Endothelial cell of umbilical vein (primary cell): ENCODE data around the gene UBASH3B. TPM values are rescaled to one million over a fixed set of nuclear protein-coding genes. Genes with fewer than 3 reads are reported as not detected.

Experiments used
- BruUV-seq: library from RNA; stranded (reverse); fragments of 400-500 nt; replicated peaks from 2 replicates; lab custom pipeline; 2021; lab: Mats Ljungman, UMichigan
- CTCF ChIA-PET: fragments of 300-600, 350-600 bp; sonication (Branson Sonifier 250); formaldehyde crosslinking; loops from one replicate; lab custom pipeline; 2021; ENCODE audit warnings: antibody characterized with exemption, inconsistent platforms; lab: Charles Lee
- POLR2A ChIA-PET: fragments of 300-600, 350-600 bp; sonication (Branson Sonifier 250); formaldehyde crosslinking; loops from one replicate; lab custom pipeline; 2021; ENCODE audit warnings: antibody characterized with exemption, inconsistent platforms; lab: Charles Lee
- DNase-seq: peaks from one replicate; pipeline ENCODE4 v3.0.0-alpha.2; 2011; ENCODE audit warnings: low read depth, low spot score
- FAIRE-seq: peaks from 2 replicates; lab custom pipeline; 2011; peaks lifted over from hg19 to GRCh38; lab: Jason Lieb, UNC
- H2AFZ ChIP-seq: 2 replicates; pipeline ENCODE4 v1.6.0; 2012; ENCODE audit warnings: low read depth, low read length, control low read depth, inconsistent platforms
- H3K27ac ChIP-seq: 2 replicates; pipeline ENCODE4 v1.5.1; 2011; ENCODE audit warnings: low read depth, mild to moderate bottlenecking, control low read depth, low read length, moderate library complexity; ENCODE audit not compliant: insufficient read depth
- H3K27me3 ChIP-seq, 2 experiments: 2 replicates each; pipeline versions ENCODE4 v1.6.0 to v1.6.1; 2011; ENCODE audit warnings: low read length in 2 of 2, mixed read lengths in 1 of 2; ENCODE audit not compliant: control insufficient read depth in 2 of 2, insufficient read depth in 2 of 2
- H3K36me3 ChIP-seq, 2 experiments: 2 replicates in 1 of 2; 3 replicates in 1 of 2; pipeline ENCODE4 v1.5.1; 2011; ENCODE audit warnings: low read length in 2 of 2, mild to moderate bottlenecking in 1 of 2, moderate library complexity in 1 of 2; ENCODE audit not compliant: control insufficient read depth in 2 of 2, insufficient read depth in 2 of 2; ENCODE audit errors: extremely low read depth in 1 of 2
- H3K4me1 ChIP-seq: 3 replicates; pipeline ENCODE4 v1.5.1; 2011; ENCODE audit warnings: mild to moderate bottlenecking, low read length; ENCODE audit not compliant: control insufficient read depth, insufficient read depth; ENCODE audit errors: extremely low read depth
- H3K4me2 ChIP-seq: 2 replicates; pipeline ENCODE4 v1.6.1; 2011; ENCODE audit warnings: low read length, control low read depth, mixed read lengths; ENCODE audit not compliant: insufficient read depth
- H3K4me3 ChIP-seq, 3 experiments: fragments of 200-600 bp in 1 of 3; sonication (generic), shearing (Covaris generic) in 1 of 3; replicated peaks in 1 of 3; 2 replicates each; pipeline ENCODE4 v1.5.1; 2011 to 2016; ENCODE audit warnings: control low read depth in 3 of 3, low read length in 3 of 3, mild to moderate bottlenecking in 2 of 3, inconsistent platforms in 1 of 3, low read depth in 1 of 3, moderate library complexity in 1 of 3; ENCODE audit not compliant: insufficient read depth in 1 of 3
- H3K79me2 ChIP-seq: 2 replicates; pipeline ENCODE4 v1.6.0; 2012; ENCODE audit warnings: low read length, inconsistent platforms; ENCODE audit not compliant: control insufficient read depth, insufficient read depth
- H3K9ac ChIP-seq: replicated peaks from 2 replicates; pipeline ENCODE3; 2011; ENCODE audit warnings: low read length, control low read depth; ENCODE audit not compliant: insufficient read depth; ENCODE audit errors: extremely low read depth
- H3K9me1 ChIP-seq: replicated peaks from 3 replicates; pipeline ENCODE4 v1.6.0; 2011; ENCODE audit warnings: mild to moderate bottlenecking, low read length; ENCODE audit not compliant: control insufficient read depth, insufficient read depth; ENCODE audit errors: extremely low read depth
- H3K9me3 ChIP-seq: replicated peaks from 2 replicates; pipeline ENCODE4 v1.5.1; 2012; ENCODE audit warnings: low read length, inconsistent platforms; ENCODE audit not compliant: control insufficient read depth, insufficient read depth
- H4K20me1 ChIP-seq: replicated peaks from 2 replicates; pipeline ENCODE3; 2011; ENCODE audit warnings: mild to moderate bottlenecking, low read length; ENCODE audit not compliant: control insufficient read depth, insufficient read depth; ENCODE audit errors: extremely low read depth
- EZH2 ChIP-seq: IDR thresholded peaks from 2 replicates; pipeline ENCODE4 v1.6.1; 2012; ENCODE audit warnings: borderline replicate concordance, low read depth, mild to moderate bottlenecking, moderate library complexity, low read length, inconsistent platforms; ENCODE audit not compliant: severe bottlenecking
- FOS ChIP-seq: IDR thresholded peaks from 2 replicates; pipeline ENCODE4 v1.6.1; 2011; ENCODE audit warnings: mild to moderate bottlenecking, low read length, moderate library complexity, borderline replicate concordance; ENCODE audit not compliant: insufficient read depth
- GATA2 ChIP-seq: IDR thresholded peaks from 2 replicates; pipeline ENCODE4 v1.7.0; 2011; ENCODE audit warnings: low read depth, mild to moderate bottlenecking, moderate library complexity, mixed read lengths, low read length; ENCODE audit not compliant: insufficient read length, insufficient read depth
- JUN ChIP-seq: IDR thresholded peaks from 2 replicates; pipeline ENCODE4 v1.6.1; 2011; ENCODE audit warnings: borderline replicate concordance, low read depth; ENCODE audit not compliant: insufficient read length, insufficient read depth
- POLR2A ChIP-seq: IDR thresholded peaks from 2 replicates; pipeline ENCODE4 v1.6.1; 2012; ENCODE audit warnings: low read depth, mild to moderate bottlenecking, control low read depth, low read length
- POLR2AphosphoS5 ChIP-seq: IDR thresholded peaks from 2 replicates; pipeline ENCODE4 v1.6.1; 2012; ENCODE audit warnings: low read depth, mild to moderate bottlenecking, control low read depth, low read length, moderate library complexity; ENCODE audit not compliant: insufficient read depth
- dilution Hi-C: fragments of 300-500 bp; cut with MboI; formaldehyde crosslinking; loops from one replicate; pipeline ENCODE4 v1.15.0; 2019; ENCODE audit warnings: low sequenced_read_pairs; ENCODE audit not compliant: extremely low pct_ligation_motif_present
- intact Hi-C: fragments of 100-400 bp; cut with micrococcal nuclease; formaldehyde crosslinking; loops from one replicate; pipeline ENCODE4 v1.10.0; 2022
- polyA plus RNA-seq, 4 experiments: library from polyadenylated mRNA; depleted of rRNA in 3 of 4; stranded (reverse) in 3 of 4; unstranded in 1 of 4; fragments of >200 nt; gene quantifications; 2 replicates each; pipeline versions ENCODE4 v1.2.1 to v1.2.3, GENCODE V29; 2011 to 2012; ENCODE audit warnings: missing spikeins in 1 of 4
- total RNA-seq: library from RNA; stranded (reverse); gene quantifications from 2 replicates; pipeline ENCODE4 v1.2.3, GENCODE V29; 2021
- TF ChIP-seq, protein P1 (sequence below), 2 donors: IDR thresholded peaks; 1 replicate in 1 of 2; 2 replicates in 1 of 2; pipeline ENCODE4 v1.5.1; 2011; ENCODE audit warnings: low read length in 2 of 2, mild to moderate bottlenecking in 2 of 2, moderate library complexity in 2 of 2, control low read depth in 1 of 2, inconsistent platforms in 1 of 2, low read depth in 1 of 2; ENCODE audit not compliant: insufficient read depth in 1 of 2; ENCODE audit errors: extremely low read depth in 1 of 2
- TF ChIP-seq, protein P2 (sequence below): IDR thresholded peaks from 2 replicates; pipeline ENCODE4 v1.6.1; 2011; ENCODE audit not compliant: insufficient read depth, insufficient read length

Gene UBASH3B
- total and polyA plus RNA-seq, 2 donors (not counting 3 experiments of a cell fraction or from before 2014, with no cell fraction given): 23.7 to 38.1 TPM

DNA sequence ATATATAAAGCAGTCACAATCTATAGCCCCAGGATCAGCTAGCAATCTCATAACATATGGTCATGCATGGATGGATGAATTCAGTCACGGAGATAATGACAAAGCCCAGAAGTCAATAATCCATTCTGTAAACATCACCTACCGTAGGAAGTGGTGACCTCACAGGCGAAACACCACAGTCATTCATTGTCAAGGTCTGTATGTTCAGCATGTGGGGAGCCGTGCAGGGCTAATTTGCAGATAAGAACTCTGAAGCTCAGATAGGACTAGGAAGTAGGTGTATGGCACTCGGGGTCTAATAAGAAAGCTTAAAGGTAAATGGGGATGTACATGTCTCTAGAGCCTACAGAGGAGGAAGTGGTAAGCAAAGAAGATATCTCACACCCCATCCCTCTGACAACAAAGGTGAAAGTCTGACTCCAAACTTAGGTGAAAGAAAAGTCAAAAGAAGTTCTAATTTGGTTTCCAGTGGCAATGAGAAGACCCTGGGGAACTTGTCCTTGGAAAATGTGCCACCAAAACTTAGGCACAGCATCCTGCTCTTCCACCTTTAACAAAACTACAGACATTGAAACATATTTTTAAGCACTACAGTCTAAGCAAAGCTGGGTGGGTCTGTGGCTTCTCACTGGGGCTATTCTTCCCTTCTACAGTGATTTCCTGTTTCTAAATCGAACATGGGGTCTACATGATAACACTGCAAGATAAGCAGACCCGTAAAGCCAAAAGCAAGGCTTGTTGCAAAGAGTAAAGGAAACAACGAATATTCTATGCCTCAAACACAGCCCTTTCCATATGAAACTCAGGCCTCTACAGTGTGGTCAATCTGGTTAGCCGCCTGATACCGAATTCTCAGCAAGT is 188.0 kb downstream of the UBASH3B start:
- no peak for FAIRE-seq

More for the DNA sequence above, 188.0 kb downstream of the UBASH3B start:
- Histone ChIP-seq H3K9ac (no peak overlapping the region), H3K79me2 (no peaks in the 10 kb centered on the region), H2AFZ (no peak overlapping the region), H3K27ac (no peak overlapping the region), H3K9me3 (no peaks in the 10 kb centered on the region), H3K4me3 (no peak overlapping the region), H3K36me3 (no peaks in the 10 kb centered on the region), H3K9me1 (no peaks in the 10 kb centered on the region), H3K4me1 (no peaks in the 10 kb centered on the region), H3K27me3 (peaks cover 2 to 10% of the 10 kb centered on the region in 2 experiments), H4K20me1 (no peaks in the 10 kb centered on the region), H3K4me2 (no peak overlapping the region)
- ChIA-PET CTCF (interaction anchor here (1.2 to 3.3 kb wide), 3 partner anchors 10 to 214 kb away, joined by 4 to 13 read pairs (median 11); no protein-coding TSS in a partner anchor), POLR2A (no interaction called here)
- dilution Hi-C loops (no loop called here), intact Hi-C loops (no loop called here)
- TF ChIP-seq, protein P1, sequence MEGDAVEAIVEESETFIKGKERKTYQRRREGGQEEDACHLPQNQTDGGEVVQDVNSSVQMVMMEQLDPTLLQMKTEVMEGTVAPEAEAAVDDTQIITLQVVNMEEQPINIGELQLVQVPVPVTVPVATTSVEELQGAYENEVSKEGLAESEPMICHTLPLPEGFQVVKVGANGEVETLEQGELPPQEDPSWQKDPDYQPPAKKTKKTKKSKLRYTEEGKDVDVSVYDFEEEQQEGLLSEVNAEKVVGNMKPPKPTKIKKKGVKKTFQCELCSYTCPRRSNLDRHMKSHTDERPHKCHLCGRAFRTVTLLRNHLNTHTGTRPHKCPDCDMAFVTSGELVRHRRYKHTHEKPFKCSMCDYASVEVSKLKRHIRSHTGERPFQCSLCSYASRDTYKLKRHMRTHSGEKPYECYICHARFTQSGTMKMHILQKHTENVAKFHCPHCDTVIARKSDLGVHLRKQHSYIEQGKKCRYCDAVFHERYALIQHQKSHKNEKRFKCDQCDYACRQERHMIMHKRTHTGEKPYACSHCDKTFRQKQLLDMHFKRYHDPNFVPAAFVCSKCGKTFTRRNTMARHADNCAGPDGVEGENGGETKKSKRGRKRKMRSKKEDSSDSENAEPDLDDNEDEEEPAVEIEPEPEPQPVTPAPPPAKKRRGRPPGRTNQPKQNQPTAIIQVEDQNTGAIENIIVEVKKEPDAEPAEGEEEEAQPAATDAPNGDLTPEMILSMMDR (IDR thresholded peaks at IDR 0.05; ENCODE audit: extremely low read depth in 1 of 2, insufficient read depth in 1 of 2, low read depth in 1 of 2, low read length in 2 of 2): no peak
- no peak for TF ChIP-seq POLR2A
- TF ChIP-seq, protein P2, sequence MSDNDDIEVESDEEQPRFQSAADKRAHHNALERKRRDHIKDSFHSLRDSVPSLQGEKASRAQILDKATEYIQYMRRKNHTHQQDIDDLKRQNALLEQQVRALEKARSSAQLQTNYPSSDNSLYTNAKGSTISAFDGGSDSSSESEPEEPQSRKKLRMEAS: no peak
- TF ChIP-seq EZH2: no peak
- TF ChIP-seq JUN: no peak
- no peak for TF ChIP-seq FOS
- TF ChIP-seq GATA2: no peak
- no peak for TF ChIP-seq POLR2AphosphoS5
- DNase-seq: no peak
- no TSS peak for BruUV-seq
